ENCODE measurements around the gene PRRX2.

PRRX2 gene

DNA sequence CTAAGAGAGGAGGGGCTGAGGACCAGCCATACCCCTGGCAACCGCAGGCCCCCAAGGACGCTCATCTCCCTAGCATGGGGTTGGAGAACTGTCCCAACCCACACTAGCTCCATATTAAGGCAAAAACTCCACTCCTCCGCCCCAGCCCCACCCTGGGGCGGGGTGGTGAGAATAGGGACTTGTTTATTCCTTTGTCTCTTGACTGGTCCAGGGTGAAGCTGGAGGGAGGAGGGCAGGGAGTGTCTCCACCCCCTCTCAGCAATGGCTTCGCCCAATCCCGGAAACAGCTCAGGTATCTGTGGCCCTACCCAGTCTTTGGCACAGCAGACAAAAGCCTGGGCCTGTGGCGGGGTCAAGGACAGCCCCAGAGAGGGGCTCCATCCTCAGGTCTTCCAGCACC lies 16.9 kb downstream of the PRRX2 start:
- no peak for DNase-seq

DNA sequence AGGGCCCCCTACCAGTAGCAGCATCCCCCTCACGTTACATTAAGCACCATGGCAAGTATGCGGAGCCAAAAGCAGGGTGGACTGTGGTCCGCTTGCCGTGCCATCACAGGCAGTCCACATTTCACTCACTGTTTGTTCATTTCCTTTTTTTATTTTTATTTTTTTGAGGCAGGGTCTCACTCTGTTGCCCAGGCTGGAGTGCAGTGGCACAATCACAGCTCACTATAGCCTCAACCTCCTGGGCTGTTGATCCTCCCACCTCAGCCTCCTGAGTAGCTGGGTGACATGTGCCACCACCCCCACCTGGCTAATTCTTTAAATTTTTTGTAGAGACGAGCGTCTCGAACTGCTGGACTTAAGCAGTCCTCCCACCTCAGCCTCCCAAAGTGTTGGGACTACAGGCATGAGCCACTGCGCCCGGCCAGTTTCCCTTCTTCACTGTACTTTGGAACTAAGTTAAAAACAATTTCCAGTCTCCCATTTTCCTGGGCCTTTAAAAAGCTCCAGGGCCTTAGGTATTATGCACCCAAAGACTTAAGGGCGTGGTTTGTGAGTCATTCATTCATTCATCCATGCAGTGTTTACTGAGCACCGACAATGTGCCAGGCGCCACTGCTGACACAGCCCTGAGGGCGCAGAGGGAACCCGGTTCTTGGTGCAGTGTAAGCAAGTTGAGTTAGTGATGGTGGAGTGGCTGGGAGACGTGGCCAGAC lies 19.9 kb downstream of the PRRX2 start:
- no peak for DNase-seq

DNA sequence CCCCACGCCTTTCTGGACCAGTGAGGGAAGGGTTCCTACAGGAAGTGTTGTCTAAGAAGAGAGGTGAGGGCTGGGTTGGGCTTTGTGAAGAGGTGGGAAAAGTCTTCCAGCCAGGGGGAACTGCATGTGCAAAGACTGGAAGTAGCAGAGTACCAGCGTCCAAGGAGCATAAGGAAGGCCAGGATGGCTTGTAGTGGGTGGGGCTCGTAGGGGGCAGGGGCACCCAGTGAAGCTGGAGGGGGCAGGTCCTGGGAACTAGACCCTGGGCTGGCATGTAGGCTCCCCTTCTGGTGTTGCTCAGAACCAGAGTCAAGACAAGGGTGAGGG lies 20.4 kb downstream of the PRRX2 start:
- no peak for DNase-seq

DNA sequence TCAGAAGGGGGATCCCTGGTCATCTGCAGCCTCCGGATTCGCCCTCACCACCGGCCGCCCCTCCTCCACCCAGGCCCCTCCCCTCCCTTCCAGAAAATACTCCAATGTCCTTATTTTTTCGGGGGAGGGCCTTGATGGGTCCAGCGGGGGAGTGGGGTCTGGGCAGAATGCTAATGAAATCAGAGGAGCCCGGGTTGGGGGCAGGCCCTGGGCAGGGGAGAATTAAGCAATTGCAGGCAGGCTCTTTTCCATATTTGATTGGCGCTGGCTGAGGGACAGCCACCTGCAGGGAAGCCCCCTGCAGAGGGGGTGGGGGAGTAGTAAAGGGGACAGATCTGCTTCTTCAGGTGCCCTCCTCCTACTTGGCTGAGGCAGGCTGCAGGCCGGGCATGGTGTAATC lies 21.3 kb downstream of the PRRX2 start:
- no peak for DNase-seq

DNA sequence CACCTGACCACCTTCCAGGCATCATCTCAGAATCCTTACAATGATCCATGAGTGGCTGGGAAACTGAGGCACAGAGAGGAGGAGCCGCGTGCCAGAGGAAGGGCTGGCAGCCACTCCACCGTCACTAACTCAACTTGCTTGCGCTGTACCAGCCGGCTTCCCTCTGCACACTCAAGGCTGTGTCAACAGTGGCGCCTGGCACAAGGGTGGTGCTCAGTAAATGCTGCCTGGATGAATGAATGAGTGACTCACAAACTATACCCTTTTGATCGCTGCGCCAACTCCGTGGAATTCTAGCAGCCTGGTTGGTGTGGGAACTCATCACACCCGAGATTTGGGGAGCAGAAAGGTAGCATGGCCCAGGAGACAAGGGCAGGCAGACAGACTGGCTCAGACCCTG lies 21.9 kb downstream of the PRRX2 start:
- no peak for DNase-seq

DNA sequence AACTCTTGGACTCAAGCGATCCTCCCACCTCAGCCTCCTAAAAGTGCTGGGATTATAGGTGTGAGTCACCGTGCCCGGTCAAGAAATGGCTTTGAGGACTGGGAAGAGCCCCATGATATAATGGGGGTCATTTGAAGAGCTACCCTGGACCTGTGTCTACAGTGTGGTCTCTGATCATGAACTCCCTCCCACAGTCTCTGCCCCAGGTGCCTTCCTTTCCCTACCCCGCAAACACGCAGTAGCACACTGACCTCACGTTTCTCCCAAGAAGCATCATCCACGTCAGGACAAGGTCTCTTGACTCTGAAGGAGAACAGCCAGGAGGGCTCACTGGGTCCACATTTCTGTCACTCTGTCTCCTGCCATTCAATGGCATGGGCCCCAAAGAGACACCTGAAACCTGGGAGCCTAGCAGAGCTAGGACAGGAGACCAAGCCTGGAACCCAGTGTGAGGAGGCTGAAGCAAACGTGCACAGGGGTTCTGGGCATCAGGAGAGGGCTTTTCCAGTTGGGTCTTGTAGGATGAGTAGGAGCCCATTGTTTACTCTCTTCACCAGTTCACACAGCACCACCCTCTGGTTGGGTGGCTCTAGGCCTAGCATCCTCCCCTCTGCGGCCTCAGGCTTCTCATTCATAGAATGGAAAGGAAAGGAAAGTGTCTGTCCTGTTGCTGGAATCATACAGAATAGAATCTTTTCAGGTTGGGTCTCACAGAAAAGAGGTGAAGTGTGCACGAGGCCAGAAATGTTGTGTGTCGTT lies 23.0 kb downstream of the PRRX2 start:
- no peak for DNase-seq

DNA sequence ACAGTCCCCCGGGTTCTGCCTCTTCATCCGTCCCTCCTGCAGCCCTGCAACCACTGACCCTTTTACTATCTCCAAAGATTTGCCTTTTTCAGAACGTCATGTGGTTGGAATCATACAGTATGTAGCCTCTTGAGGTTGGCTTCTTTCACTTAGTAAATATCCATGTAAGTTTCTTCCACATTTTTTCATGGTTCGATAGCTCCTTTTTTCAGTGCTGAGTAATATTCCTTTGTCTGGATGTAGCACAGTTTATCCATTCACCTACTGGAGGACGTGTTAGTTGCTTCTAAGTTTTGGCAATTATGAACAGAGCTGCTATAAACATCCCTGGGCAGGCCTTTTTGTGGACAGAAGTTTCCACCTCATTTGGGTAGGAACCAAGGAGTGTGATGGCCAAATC lies 27.1 kb downstream of the PRRX2 start:
- no peak for DNase-seq

DNA sequence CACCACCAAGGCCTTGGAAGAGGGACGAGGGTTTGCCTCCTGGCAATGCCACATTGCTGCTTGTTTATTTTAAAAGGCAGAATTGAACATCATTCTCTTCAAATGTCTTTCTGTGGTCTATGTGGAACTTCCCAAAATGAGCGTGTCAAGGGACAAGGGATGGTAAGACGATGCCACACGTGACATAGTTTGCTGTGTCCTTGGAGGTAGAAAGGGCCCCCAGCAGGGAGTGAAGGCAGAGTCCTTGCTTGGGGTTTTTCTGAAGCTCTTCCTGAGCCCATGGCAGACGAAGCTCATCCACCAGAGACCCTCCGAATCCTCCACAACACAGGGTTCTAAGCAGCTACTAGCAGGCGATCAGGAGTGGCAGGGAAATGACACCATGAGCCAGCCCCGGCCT lies 28.3 kb downstream of the PRRX2 start:
- no peak for DNase-seq

DNA sequence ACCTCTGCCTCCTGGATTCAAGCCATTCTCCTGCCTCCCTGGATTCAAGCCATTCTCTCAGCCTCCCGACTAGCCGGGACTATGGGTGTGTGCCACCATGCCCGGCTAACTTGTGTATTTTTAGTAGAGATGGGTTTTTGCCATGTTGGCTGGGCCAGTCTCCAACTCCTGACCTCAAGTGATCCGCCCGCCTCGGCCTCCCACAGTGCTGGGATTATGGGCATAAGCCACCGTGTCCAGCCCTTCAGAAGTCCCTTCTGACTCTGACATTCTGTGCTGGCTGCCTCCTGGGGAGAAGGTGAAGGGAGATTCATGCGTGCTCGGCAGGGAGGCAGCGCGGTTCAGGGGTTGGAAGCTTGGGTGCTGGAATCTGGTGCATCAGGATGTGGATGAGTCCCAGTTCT lies 28.8 kb downstream of the PRRX2 start:
- DNase-seq: no peak

DNA sequence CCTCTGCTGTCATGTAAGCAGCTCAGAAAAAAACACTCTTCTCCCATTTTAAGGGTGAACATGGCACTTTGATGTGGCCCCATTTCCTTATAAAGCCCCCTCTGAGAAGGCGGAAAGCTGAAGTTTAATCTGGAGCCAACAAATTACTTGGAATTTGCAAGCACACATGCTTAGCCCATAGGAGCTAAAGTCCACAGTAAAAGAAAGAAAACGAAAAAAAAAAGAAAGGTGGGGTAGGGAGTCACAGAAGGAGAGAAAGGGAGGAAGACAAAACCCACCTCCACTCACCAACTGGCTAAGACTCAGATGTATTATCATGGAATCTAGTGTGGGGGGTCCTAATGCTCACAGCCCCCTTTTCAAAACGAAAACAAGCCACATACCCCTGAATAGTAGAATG lies 30.4 kb downstream of the PRRX2 start:
- DNase-seq: no peak

DNA sequence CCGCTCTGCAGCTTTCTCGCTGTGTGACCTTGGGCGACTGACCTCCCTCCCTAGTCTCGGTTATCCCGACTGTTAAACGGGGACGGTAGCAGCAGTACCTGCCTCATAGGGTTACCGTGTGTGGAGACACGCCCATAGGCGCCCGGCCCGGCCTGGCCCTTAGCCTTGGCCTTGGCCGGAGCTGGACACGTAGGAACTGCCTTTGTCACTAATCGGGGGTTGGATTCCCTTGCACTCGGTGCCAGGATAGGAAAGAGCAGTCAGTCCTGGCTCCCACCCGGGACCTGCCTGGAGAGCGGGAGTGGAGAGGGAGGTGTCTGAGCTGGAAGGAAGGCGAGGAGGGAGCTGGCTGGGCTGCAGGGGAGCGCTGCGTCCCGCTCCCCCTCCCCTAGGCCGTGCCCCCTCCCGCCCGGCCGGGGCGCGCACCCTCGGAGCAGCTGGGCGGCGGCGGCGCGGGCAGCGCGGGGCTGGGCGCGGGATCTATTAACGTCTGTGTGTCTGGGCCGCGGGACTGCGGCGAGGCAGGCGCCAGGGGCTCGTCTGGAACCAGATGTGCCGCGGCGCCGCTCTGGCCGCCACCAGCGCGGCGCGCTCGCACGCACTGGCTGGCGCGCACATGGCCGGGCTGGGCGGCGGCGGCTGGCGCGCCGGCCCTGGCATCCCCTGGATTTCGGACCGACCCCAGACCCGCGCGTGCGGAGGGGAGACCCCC lies 31.7 kb downstream of the PRRX2 start:
- no peak for DNase-seq

DNA sequence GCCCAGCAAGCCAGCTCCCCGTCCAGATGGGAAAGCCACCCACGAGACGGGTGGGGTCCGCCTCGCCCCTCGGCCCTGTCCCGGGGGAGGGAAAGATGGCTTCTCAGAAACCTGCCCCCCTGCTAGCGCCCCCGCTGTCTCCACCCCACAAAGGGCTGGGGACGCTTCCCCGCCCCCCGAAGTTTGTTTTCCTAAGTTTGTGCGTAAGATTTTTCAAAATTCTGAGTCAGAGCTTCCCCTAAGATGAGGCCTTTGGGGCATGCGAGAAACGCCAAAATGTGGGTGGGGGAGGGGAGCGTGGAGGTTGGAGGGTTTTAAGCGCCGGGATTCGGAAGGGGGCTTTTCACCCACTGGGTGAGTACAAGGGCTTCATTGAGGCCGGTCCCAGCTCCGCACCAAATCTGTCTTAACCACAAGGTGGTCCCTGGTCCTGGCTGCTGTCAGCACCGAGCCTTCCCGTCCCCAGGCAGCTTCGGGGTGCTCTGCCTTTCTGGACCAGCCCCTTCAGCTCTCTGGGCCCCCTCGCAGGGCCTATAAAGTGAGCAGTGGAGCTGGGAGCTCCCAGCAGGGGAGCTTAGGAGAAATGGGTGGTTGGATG lies 32.3 kb downstream of the PRRX2 start:
- no peak for DNase-seq

DNA sequence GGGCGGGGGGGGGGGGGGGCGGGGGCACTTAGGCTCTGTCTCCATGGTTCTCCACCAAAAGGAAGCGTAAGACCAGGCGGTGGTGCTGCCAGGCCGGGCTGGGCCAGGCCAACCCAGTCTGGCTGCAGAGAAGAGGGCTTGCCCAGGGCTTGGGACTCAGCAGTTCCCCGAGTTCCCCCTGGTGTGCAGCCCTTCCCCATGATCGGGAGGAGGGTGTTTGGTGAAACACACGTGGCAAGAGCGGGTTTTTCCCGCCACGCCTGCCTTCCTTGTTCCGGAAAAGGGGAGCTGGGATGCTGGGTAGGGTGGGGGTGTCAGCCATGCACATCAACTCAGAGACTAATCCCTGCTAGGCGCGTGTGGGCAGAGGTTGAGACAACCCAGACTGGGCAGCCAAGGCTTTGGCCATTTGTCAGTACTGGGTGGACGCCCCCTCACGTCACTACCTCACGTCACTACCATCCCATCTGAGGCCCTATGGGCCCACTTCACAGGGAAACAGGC lies 32.9 kb downstream of the PRRX2 start:
- DNase-seq: no peak

DNA sequence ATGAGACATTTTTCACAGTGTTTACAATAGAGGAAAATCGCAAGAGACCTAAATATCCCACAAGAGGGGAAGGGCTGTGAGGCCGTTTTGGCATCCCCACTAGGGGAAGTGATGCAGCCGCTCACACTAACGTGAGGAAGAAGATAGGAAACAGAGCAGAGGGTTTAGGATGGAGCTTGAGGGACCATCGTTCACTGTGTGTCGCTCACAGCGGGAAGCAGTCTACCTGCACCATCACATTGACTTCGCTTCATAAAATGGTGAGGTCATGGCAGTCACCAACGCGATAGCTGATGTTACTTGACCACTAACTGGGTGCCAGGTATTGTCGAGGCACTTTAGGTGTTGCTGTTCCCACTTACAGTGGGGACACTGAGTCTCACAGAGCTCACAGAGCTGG lies 35.6 kb downstream of the PRRX2 start:
- no peak for DNase-seq

DNA sequence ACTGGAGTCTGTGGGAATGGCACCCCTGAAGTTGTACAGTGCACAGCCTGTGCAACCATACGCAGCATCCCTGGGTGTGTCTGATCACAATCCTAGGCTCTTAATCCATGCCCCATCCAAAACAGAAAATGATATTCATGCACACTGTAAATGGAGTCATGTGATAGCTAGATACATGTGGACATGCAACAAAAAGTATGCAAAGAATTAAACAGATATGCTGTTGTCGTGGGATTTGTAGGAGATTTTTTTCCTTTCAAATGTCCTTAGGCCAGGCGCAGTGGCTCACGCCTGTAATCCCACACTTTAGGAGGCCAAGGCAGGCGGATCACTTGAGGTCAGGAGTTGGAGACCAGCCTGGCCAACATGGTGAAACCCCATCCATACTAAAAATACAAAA lies 36.1 kb downstream of the PRRX2 start:
- no peak for DNase-seq

DNA sequence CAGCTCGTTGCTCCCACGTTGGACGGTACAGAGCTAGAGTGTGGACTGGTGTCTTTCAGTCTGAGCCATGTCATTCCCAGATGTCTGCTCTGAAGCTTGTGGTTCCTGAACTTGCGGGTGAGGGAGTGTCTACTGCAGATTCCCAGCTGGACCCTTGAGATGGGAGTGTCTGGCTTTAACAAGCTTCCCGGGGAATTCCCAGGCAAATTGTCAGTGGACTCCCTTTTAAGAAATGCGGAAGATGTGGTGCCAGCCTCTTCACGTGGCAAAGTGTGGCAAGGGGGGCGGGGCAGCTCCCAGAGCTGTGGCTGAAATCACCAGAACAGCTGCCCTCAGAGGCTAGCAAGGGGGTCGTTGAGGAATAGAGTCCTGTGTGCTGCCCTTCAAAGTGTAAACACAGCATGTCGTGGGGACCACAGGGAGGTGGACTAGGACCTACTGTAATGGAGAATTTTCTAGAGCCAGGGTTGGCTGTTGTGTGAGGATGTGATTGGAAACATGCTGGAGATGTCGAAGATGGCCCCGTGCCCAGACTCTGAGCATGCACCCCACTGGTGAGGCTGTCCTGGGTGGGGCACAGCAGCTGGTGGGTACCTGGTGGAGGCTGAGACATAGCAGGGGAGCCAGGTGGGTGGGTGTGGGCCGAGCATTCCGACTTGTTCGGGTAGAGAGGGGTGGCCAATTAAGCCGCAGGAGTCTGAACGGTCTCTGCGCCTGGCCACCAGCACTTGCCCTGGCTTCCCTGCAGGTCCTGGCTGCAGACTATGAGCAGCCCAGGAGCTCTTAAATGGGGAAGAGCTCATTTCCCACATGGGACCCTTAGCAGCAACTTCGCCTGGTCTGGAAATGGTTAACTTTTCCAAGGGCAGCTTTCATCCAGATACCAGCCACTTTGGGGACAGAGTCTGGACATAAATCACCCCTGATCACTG lies 37.4 kb downstream of the PRRX2 start:
- DNase-seq: no peak

DNA sequence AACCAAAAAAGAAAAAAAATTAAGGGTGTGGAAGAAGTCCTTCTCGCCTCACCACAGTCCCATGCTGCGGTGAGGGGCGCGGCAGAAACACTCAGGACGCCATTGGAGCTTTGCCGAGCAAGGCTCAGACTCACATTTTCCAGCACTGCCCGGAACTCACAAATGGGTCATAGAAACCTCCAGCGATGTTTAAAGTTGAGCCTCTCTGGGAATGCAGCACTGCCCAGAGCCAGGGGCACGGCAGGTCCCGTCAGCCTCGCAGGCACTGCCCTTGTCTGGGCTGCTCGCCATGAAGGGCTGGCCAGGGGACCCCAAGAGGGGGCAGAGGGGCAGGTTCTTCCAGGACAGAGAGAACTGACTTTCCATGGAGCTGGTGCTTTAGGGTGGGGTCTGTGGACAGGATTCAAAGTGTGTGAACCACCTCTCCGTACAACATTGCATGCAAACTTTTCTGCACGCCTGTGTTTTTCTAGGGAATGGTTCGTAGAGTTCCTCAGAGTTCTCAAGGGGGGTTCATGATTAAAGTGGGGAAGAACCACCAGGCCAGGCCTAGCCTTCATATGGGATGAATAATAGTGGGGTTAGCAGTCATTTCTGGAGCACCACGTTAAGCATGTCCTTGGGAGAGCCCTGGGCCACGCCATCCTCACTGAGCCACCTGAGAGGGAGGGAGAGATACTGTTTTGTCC lies 38.4 kb downstream of the PRRX2 start:
- no peak for DNase-seq

DNA sequence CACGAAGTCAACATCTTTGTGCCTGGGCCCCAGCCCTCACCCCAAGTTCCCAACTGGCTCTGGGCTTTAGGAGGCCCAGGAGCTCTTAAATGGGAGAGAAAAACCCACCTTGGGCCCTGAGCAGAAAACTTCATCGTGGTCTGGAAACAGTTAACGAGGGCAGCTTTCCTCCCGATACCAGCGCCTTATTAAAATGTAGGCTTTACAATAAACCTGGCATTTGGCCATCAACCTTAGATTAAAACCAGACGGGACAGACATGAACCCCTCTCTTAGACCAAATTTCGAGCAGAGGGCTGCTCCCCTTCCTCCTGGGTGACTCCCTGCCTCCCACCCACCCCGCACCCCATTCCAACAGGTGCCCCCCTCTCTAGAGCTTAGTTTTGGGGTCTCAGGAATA lies 39.4 kb downstream of the PRRX2 start:
- DNase-seq: no peak

DNA sequence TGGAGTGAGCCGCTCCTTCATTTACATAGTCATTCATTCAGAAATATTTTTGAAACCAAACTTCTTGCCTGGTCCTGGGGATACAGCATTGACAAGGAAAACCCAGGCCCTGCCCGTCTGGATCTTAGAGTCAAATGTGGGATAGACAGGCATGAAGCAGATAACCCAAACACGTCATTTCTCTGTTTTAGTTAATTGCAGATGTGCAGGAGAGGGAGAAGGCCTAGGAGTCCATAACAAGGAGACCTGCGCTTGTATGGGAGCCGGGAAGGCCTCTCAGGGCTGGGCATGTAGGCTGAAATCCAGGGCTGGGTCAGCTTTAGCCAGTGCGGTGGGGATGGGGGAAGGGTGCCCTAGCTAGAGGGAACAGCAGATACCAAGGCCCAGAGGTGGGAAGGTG lies 43.3 kb downstream of the PRRX2 start:
- DNase-seq: no peak

DNA sequence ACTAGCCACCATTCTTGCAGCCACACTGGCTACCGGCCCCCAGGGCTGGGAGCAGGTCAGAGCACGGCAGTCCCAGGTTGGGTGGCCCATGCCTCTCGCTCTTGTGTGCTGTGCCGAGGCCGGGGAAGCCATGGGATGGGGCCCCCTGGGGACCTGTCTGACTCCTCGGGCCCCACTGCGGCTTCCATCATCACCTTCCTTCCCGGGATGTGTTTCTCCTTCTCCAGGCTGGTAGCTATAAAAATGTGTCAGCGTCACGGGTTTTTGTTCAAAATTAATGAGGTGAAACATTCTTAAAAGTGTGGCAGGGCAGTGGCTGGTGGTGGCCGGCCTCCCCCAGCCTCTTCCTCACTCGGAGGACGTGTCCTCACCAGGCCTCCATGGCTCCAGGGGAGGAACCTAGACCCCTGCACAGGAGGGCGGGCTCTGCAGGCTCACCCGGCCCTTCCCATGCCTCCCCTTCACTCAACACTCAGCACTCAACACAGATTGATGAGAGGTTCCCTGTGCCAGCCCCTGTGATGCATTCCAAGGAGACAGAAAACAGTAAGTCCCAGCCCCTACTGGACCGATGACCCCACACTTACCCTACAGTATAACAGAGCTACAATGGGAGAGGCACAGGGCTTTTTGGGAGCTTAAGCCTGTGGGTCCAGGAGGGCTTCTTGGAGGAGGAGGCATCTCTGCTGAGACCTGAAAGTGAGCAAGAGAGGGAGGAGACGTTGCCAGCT lies 44.2 kb downstream of the PRRX2 start:
- DNase-seq: no peak

DNA sequence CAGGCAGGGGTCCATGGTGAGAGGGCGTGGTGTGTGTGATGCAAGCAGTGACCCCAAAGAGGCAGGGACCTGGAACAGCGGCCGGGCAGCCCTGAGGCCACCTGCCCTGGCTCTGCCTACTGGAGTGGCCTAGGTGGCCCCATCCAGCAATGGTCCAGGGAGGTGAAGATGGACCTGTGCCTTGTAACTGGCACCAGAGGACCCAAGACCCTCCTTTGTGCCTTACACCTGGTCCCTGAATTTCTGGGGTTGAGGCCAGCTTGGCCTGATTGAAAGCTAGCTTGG lies 44.7 kb downstream of the PRRX2 start:
- DNase-seq: no peak

All from NCI-H2227 treated with DMSO at 0.1 percent for 48 hours (cell line).